ENCODE results near the gene PIGZ. TPM values are rescaled to one million over a fixed set of nuclear protein-coding genes. Genes with fewer than 3 reads are reported as not detected.

Gene PIGZ
- 10 to 100 TPM in 2 of 6 donors, 1 to 10 TPM in 4; 3.4 to 16.8 (median 7.3) TPM for total RNA-seq

- WGBS, 2 donors = 9 to 37% methylated on average over 2 to 15 of the region's 98 CpGs
- Histone ChIP-seq H3K36me3 (no peaks in the 10 kb centered on the region), H3K4me1 (peaks cover 8 to 26% (median 11%) of the 10 kb centered on the region in 4 donors), H3K4me3 (peak within 1 kb of the TSS; percentile 74 to 98 (median 92)), H3K27ac (peak within 1 kb of the TSS; percentile 70 to 89 (median 80)), H3K27me3 (no peaks in the 10 kb centered on the region), H3K9me3 (no peaks in the 10 kb centered on the region)
- ATAC-seq (ENCODE audit: low FRiP score in 2 of 2) (peak; percentile 40 to 90), DNase-seq (peak; percentile 37 to 93)
- TF ChIP-seq CTCF (IDR thresholded peaks at IDR 0.05) (no peak), POLR2A (IDR thresholded peaks at IDR 0.05) (peak in 2 of 4 donors; percentile 16 to 35)
These were observed at the start of gene PIGZ for GRCh38 chr3:196968233-196969133. Gene PIGZ (minus strand): TSS chr3:196968833. CDS start chr3:196952031, 16,802 bp downstream.

- H3K4me3 ChIP-seq = no peak overlapping the region
- no peak overlapping the region for H3K27ac ChIP-seq
- WGBS, 2 donors = 97 to 100% methylated on average over 6 to 16 of the region's 18 CpGs
- peak in 1 of 2 donors; percentile 74 for DNase-seq
- H3K36me3 ChIP-seq = no peaks in the 10 kb centered on the region
- no peak for TF ChIP-seq EP300 (IDR thresholded peaks at IDR 0.05)
- no peak for TF ChIP-seq POLR2AphosphoS5 (IDR thresholded peaks at IDR 0.05)
- TF ChIP-seq POLR2A (IDR thresholded peaks at IDR 0.05) = no peak
- TF ChIP-seq CTCF (IDR thresholded peaks at IDR 0.05) = no peak
- H3K4me1 ChIP-seq = no peaks in the 10 kb centered on the region
- no peaks in the 10 kb centered on the region for H3K27me3 ChIP-seq
- no peak for ATAC-seq (ENCODE audit: low FRiP score in 2 of 2)
- H3K9me3 ChIP-seq = no peaks in the 10 kb centered on the region
These were observed 48.4 kb upstream of the PIGZ start for GRCh38 chr3:197017003-197017402.

GRCh38 chr3:197015790-197016736 lies 47.4 kb upstream of the PIGZ start:
- peak in 1 of 2 donors; percentile 50 for DNase-seq

More at GRCh38 chr3:197015790-197016736, 47.4 kb upstream of the PIGZ start:
- peak in 1 of 2 donors; percentile 12 for ATAC-seq (ENCODE audit: low FRiP score in 2 of 2)
- WGBS, 2 donors = 91 to 92% methylated on average over 15 to 28 of the region's 28 CpGs
- Histone ChIP-seq H3K27ac (no peak overlapping the region), H3K9me3 (no peaks in the 10 kb centered on the region), H3K4me1 (no peaks in the 10 kb centered on the region), H3K4me3 (no peak overlapping the region), H3K27me3 (no peaks in the 10 kb centered on the region), H3K36me3 (no peaks in the 10 kb centered on the region)
- TF ChIP-seq POLR2A (IDR thresholded peaks at IDR 0.05) (no peak), CTCF (IDR thresholded peaks at IDR 0.05) (no peak), EP300 (IDR thresholded peaks at IDR 0.05) (no peak), POLR2AphosphoS5 (IDR thresholded peaks at IDR 0.05) (no peak)
